ENCODE measurements around the gene KRTAP9-8. TPM values are rescaled to one million over a fixed set of nuclear protein-coding genes. Genes with fewer than 3 reads are reported as not detected.
"Not testable (repeated sequence)": the region's sequence is repeated elsewhere in the genome, so short reads cannot be mapped to it uniquely, and the experiment has no call there.

The KRTAP9-8 gene, protein sequence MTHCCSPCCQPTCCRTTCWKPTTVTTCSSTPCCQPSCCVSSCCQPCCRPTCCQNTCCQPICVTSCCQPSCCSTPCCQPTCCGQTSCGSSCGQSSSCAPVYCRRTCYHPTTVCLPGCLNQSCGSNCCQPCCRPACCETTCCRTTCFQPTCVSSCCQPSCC
- not detected for total RNA-seq
- not detected for polyA plus RNA-seq
- long read RNA-seq, donor 1, result 0 reads
- long read RNA-seq, donor 2, result 0 reads
- long read RNA-seq, donor 3, result 0 reads
- long read RNA-seq, donor 4, result 0 reads
- long read RNA-seq, donor 5, result 0 reads
- long read RNA-seq, donor 6, result 0 reads
- long read RNA-seq, donor 7, result 0 reads
- long read RNA-seq, donor 8, result 0 reads
- long read RNA-seq, donor 9, result 0 reads
- long read RNA-seq, donor 10, result 0 reads

DNA sequence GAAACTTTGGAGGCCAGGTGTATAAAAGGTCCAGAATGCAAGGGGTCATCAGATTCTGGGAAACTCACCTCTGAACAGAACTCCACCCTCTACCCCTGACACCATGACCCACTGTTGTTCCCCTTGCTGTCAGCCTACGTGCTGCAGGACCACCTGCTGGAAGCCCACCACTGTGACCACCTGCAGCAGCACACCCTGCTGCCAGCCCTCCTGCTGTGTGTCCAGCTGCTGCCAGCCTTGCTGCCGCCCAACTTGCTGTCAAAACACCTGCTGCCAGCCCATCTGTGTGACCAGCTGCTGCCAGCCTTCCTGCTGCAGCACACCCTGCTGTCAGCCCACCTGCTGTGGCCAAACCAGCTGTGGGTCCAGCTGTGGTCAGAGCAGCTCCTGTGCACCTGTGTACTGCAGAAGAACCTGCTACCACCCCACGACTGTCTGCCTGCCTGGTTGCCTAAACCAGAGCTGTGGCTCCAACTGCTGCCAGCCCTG, at the start of gene KRTAP9-8:
Gene KRTAP9-8 (plus strand): TSS at position 51 of the 489 bp plus-strand sequence. CDS start 53 bp downstream, at position 104.
- DNase-seq; H3K27me3 ChIP-seq; H3K9me3 ChIP-seq (replicated peaks in 1 of 3); intact Hi-C loops (cut with DNase I); H3K4me3 ChIP-seq; H3K36me3 ChIP-seq (replicated peaks in 1 of 2); H3K27ac ChIP-seq; H3K4me1 ChIP-seq (replicated peaks in 1 of 2): not testable (repeated sequence)
- 20 to 55% (median 47%) methylated on average over 1 to 3 of the region's 3 CpGs for WGBS, 4 donors

DNA sequence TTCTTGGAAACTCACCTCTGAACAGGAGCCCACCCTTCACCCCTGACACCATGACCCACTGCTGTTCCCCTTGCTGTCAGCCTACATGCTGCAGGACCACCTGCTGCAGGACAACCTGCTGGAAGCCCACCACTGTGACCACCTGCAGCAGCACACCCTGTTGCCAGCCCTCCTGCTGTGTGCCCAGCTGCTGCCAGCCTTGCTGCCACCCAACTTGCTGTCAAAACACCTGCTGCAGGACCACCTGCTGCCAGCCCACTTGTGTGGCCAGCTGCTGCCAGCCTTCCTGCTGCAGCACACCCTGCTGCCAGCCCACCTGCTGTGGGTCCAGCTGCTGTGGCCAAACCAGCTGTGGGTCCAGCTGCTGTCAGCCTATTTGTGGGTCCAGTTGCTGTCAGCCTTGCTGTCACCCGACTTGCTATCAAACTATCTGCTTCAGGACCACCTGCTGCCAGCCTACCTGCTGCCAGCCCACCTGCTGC, 47.9 kb upstream of the KRTAP9-8 start, which contains the start of gene KRTAP9-1:
Gene KRTAP9-1 (plus strand): TSS at position 51 of the 482 bp plus-strand sequence. CDS start 0 bp downstream, at position 51.
- H3K4me1 ChIP-seq (replicated peaks in 1 of 2); H3K4me3 ChIP-seq; H3K27ac ChIP-seq; H3K9me3 ChIP-seq (replicated peaks in 1 of 3); H3K36me3 ChIP-seq (replicated peaks in 1 of 2); intact Hi-C loops (cut with DNase I); H3K27me3 ChIP-seq; DNase-seq: not testable (repeated sequence)
- WGBS, 4 donors, result 71 to 76% methylated on average over 1 of the region's 1 CpG; no CpG with 5 or more reads in 2 of the 4 donors

DNA sequence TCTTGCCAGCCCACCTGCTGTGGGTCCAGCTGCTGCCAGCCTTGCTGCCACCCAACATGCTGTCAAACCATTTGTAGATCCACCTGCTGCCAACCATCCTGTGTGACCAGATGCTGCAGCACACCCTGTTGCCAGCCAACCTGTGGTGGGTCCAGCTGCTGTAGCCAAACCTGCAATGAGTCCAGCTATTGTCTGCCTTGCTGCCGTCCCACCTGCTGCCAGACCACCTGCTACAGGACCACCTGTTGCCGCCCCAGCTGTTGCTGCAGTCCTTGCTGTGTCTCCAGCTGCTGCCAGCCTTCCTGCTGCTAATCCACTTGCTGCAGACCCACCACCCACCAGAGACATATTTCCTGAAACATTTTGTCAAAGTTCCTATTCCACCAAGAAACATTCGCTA, 47.5 kb upstream of the KRTAP9-8 start:
- Histone ChIP-seq H3K27me3 (no peaks in the 10 kb centered on the region), H3K9me3 (replicated peaks in 1 of 3) (peaks cover 0 to 3% (median 0%) of the 10 kb centered on the region in 3 donors), H3K4me3 (no peak overlapping the region), H3K27ac (no peak overlapping the region), H3K36me3 (replicated peaks in 1 of 2) (no peaks in the 10 kb centered on the region), H3K4me1 (replicated peaks in 1 of 2) (no peaks in the 10 kb centered on the region)
- no peak for DNase-seq
- intact Hi-C loops (cut with DNase I), result no loop called here
- TF ChIP-seq POLR2A (IDR thresholded peaks at IDR 0.05), result no peak
- TF ChIP-seq, protein P1, sequence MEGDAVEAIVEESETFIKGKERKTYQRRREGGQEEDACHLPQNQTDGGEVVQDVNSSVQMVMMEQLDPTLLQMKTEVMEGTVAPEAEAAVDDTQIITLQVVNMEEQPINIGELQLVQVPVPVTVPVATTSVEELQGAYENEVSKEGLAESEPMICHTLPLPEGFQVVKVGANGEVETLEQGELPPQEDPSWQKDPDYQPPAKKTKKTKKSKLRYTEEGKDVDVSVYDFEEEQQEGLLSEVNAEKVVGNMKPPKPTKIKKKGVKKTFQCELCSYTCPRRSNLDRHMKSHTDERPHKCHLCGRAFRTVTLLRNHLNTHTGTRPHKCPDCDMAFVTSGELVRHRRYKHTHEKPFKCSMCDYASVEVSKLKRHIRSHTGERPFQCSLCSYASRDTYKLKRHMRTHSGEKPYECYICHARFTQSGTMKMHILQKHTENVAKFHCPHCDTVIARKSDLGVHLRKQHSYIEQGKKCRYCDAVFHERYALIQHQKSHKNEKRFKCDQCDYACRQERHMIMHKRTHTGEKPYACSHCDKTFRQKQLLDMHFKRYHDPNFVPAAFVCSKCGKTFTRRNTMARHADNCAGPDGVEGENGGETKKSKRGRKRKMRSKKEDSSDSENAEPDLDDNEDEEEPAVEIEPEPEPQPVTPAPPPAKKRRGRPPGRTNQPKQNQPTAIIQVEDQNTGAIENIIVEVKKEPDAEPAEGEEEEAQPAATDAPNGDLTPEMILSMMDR (IDR thresholded peaks at IDR 0.05), result no peak
- 72 to 85% (median 84%) methylated on average over 2 to 3 of the region's 3 CpGs for WGBS, 4 donors

GRCh38 chr17:41196068-41196467, 41.7 kb upstream of the KRTAP9-8 start:
- DNase-seq, result no peak
- Histone ChIP-seq H3K4me1 (replicated peaks in 1 of 2) (no peaks in the 10 kb centered on the region), H3K36me3 (replicated peaks in 1 of 2) (no peaks in the 10 kb centered on the region), H3K27me3 (no peaks in the 10 kb centered on the region), H3K27ac (no peak overlapping the region), H3K4me3 (no peak overlapping the region), H3K9me3 (replicated peaks in 1 of 3) (no peaks in the 10 kb centered on the region)
- 19 to 35% (median 26%) methylated on average over 1 of the region's 1 CpG for WGBS, 4 donors
- intact Hi-C loops (cut with DNase I), result no loop called here
- TF ChIP-seq POLR2A (IDR thresholded peaks at IDR 0.05), result no peak
- TF ChIP-seq, protein P1 (IDR thresholded peaks at IDR 0.05), result no peak

GRCh38 chr17:41199421-41200078, 38.2 kb upstream of the KRTAP9-8 start:
- no peaks in the 10 kb centered on the region for H3K36me3 ChIP-seq (replicated peaks in 1 of 2)
- no peaks in the 10 kb centered on the region for H3K4me1 ChIP-seq (replicated peaks in 1 of 2)
- intact Hi-C loops (cut with DNase I), result no loop called here
- no peak overlapping the region for H3K4me3 ChIP-seq
- 51 to 71% (median 61%) methylated on average over 5 of the region's 5 CpGs for WGBS, 4 donors
- TF ChIP-seq POLR2A (IDR thresholded peaks at IDR 0.05), result no peak
- TF ChIP-seq, protein P1 (IDR thresholded peaks at IDR 0.05), result no peak
- no peak overlapping the region for H3K27ac ChIP-seq
- H3K9me3 ChIP-seq (replicated peaks in 1 of 3), result no peaks in the 10 kb centered on the region
- H3K27me3 ChIP-seq, result no peaks in the 10 kb centered on the region
- no peak for DNase-seq

Measured in adrenal gland (tissue), 19 donors.